ENCODE results near the gene RIPPLY1.

RIPPLY1 gene, protein sequence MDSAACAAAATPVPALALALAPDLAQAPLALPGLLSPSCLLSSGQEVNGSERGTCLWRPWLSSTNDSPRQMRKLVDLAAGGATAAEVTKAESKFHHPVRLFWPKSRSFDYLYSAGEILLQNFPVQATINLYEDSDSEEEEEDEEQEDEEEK
- 0 to 0.07 (median 0) reads per million in 18 experiments for total RNA-seq

GRCh38 chrX:106903291-106903824, at the start of gene RIPPLY1:
RIPPLY1 (minus strand) TSS chrX:106903341; CDS start chrX:106903287, 54 bp downstream.
- no peak for DNase-seq

GRCh38 chrX:106952538-106952937, 49.4 kb upstream of the RIPPLY1 start:
- no peak for DNase-seq

GRCh38 chrX:106952089-106952488, 48.9 kb upstream of the RIPPLY1 start:
- DNase-seq, result no peak

DNA sequence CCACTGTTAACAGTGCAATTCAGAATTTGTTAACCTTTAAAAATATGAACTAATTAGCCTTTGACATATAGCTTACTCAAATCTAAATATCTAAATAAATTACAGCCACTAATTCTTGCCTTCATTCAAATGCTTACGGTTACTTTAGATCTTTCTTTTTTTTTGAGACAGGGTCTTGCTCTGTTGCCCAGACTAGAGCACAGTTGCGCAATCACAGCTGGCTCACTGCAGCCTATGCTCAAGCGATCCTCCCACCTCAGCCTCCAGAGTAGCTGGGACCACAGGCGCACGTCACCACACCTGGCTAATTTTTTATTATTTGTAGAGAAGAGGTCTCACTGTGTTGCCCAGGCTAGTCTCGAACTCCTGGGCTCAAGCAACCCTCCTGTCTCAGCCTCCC, 48.1 kb upstream of the RIPPLY1 start:
- DNase-seq, result no peak

- no peak for DNase-seq
Observed at GRCh38 chrX:106950381-106950780, 47.2 kb upstream of the RIPPLY1 start.

- no peak for DNase-seq
Observed at GRCh38 chrX:106949366-106949765, 46.2 kb upstream of the RIPPLY1 start.

- no peak for DNase-seq
Observed at GRCh38 chrX:106948641-106949040, 45.5 kb upstream of the RIPPLY1 start.

DNA sequence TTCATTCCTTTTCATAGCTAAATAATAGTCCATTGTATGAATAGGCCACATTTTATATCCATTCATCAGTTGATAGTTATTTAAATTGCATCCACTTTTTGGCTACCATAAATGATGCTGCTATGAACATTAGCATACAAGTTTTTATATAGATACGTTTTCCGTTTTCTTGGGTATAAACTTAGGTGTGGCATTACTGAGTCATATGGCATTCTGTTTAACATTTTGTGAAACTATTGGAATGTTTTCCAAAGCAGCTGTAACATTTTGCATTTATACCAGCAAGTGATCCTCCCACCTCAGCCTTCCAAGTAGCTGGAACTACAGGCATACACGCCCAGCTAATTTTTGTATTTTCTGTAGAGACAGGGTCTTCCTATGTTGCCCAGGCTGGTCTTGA, 43.3 kb upstream of the RIPPLY1 start:
- no peak for DNase-seq

DNA sequence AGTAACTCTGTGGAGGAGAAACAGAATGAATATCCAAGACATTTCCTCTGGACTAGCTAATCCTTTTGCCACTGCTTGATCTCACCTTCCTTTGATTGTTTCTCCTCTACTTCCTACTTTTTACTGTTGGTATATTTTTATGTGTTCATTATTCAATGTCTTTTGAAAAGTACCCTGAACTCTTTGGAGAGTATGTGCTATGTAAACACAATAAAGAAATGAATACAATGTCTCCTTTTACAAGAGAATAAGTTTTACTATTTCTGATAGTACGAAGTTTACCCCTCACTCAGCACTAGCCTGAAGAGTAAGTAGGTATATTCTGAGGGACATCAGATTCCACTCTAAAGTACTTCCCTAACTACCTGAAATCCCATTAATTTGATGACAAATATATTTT, 36.9 kb upstream of the RIPPLY1 start:
- no peak for DNase-seq

DNA sequence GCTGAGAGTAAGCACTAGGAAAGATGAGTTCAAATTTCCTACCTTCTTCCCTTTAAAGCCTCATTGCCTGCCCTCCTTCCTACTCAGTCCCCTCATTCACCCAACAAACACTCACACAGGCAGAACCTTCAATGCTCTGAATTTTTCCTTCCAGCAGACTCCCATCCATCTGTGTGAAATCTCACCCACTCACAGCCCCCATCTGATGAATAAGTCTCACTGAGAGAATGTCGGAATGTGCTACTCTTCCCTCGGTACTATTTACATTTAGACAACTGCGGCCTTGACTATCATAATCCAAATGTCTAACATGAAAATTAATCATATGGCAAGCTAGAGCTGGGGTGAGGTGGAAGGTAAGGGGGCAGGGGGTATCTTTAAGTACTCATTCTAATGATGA, 36.4 kb upstream of the RIPPLY1 start:
- no peak for DNase-seq

- DNase-seq, result no peak
Observed at GRCh38 chrX:106936246-106936645, 33.1 kb upstream of the RIPPLY1 start.

- DNase-seq, result no peak
Observed at GRCh38 chrX:106935175-106935574, 32.0 kb upstream of the RIPPLY1 start.

DNA sequence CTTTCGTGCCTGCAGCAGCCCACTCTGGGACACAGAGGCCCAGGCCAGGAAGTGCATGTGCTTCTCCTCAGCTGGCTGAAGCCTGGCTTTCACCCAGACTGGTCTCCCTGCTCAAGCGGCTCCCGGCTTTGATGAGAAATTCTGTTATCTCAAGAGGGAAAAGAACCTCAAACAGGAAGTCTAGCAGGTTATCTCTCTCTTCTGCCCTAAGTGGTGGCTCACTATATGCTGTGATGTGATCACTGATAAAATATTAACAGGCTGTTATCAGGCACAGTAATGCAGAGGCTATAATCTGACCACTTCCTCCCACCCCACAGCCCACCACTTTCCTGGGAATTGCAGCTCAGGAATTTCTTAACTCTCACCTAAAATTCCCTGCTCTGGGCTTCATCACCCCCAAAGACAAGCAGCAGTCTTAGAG, 30.4 kb upstream of the RIPPLY1 start:
- DNase-seq, result no peak

- no peak for DNase-seq
Observed at GRCh38 chrX:106932960-106933537, 29.9 kb upstream of the RIPPLY1 start.

GRCh38 chrX:106932492-106932923, 29.4 kb upstream of the RIPPLY1 start:
- no peak for DNase-seq

DNA sequence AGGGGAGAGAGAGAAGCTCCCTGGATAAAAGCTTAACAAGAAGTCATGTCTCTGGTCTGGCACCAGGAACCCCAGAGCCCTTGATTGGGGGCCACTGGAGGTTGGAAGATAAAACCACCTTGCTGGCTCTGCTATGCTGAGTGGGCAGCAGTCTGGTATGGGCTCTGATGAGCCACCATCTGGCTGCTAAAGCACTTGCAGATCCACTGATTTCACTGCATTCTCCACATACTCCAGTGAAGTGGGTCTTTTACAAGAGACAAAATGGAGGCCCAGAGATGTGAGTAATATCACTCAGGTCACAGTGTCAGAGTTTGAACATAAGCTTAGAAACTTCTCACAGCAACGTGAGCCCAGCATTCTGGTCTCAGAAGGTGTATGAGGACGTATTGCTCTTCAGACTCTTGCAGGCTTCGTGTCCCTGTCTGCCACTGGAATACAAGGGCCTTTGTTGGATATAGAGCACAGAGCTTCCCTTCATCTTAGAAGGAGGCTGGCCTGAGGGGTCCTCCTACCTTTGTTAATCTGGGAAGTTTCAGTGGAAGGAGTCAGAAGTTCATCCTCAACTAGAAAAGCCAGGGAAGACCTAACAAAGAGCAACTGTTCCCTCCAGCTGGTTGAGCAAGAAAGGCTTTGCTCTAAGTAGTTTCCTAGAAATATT, 28.8 kb upstream of the RIPPLY1 start:
- DNase-seq, result no peak

- no peak for DNase-seq
Observed at GRCh38 chrX:106928227-106928626, 25.1 kb upstream of the RIPPLY1 start.

DNA sequence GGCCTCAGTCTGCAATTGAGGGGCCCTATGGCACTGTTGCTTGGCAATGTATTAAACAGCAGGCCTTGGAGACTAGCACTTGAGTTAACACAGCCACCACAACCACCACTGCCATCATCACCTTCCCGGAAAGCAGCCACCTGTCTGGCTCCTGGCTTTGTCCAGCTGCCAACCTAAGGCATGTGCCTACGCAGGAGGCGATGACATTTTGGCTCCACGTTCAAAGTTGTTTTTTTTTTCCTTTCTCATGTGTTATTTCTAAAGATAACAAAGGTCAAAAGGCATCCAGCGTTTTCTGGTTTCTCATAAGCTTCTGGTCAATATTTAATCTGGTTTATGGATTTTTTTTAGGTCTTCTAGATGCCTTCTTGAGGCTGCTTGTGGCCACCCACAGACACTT, 24.6 kb upstream of the RIPPLY1 start:
- DNase-seq, result no peak

DNA sequence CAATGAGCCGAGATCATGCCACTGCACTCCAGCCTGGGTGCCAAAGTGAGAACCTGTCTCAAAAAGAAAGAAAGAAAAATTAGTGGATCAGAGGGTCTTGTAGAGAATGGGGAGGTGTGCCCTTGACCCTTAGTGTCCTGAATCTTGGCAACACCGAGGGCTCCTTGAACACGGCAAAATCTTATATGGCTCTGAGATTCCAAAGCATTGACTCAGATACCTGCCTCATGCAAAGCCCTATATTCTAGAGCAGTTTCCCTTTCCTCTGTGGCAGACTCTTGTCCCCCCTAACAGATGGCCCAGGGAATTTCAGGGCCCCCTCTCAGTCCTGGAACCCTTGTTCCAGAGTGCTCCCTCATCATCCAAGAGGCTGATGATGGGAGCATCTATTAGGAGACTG, 23.9 kb upstream of the RIPPLY1 start:
- DNase-seq, result no peak

DNA sequence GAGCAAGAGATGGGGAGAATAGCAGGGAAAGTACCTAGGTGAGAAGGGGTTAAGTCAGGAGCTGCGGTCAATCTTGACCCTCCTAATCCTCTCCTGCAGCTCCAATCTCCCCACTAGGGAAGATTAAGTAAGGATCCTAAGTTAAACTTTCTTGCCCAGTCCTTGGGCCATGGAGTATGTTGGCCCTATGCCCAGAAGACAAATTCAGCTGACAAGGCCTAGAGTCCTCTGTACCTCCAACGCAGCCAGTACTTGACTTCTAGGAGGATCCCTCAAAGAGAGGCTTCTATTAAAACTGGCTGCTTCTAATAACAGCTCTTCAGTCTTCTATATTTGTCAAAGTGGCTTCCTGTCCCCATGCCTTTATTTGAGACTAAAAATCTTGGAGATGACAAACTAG, 18.5 kb upstream of the RIPPLY1 start:
- DNase-seq, result no peak

- no peak for DNase-seq
Observed at GRCh38 chrX:106919932-106920452, 16.9 kb upstream of the RIPPLY1 start, which contains the start of gene CLDN2. CLDN2 (plus strand) TSS chrX:106920402; CDS start chrX:106928229, 7,827 bp downstream.

- DNase-seq, result no peak
Observed at GRCh38 chrX:106917830-106918500, 14.8 kb upstream of the RIPPLY1 start.

DNA sequence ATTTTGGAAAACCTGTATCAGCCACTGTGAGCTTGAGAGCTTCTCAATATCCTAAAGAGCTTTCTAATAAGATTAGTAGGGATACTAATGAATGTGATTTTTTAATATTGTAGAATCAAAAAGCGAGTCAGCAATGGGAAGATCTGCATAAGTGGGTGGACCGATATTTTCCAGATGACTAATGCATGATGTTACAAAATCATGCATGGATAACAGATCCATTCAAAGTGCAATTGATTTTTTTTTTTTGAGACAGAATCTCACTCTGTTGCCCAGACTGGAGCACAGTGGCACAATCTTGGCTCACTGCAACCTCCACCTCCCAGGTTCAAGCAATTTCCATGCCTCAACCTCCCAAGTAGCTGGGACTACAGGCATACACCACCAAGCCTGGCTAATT, 9.7 kb upstream of the RIPPLY1 start:
- DNase-seq, result no peak

Data from inflammatory macrophage (primary cell).